ENCODE data around the gene TMEM14C. TPM values are rescaled to one million over a fixed set of nuclear protein-coding genes. Genes with fewer than 3 reads are reported as not detected.
"Not testable (repeated sequence)": the region's sequence is repeated elsewhere in the genome, so short reads cannot be mapped to it uniquely, and the experiment has no call there.

TMEM14C gene
- total RNA-seq, 2 donors from 2014 or later = 99.7 to 208 TPM

DNA sequence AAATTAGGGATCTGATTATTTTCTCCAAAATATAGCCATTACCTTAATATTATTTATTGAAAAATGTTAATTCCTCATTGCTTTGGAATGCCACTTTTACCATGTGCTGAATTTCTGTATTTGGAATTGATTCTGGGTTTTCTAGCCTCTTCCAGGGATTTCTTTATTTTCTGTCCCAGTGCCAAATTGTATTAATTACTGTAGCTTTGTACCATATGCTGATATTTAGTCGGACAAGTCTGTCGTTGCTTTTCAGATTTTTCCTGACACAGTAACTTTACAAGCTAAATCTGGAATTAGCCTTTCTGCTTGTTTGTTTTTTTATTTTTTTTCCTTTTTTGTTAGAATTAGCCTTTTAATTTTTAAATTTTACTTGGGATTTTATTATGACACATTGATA lies 13.9 kb downstream of the TMEM14C start:
- H3K36me3 ChIP-seq = no peaks in the 10 kb centered on the region
- H3K27ac ChIP-seq = no peak overlapping the region
- no peak overlapping the region for H3K4me3 ChIP-seq
- WGBS = 80% methylated on average over 2 of the region's 2 CpGs
- no peak for TF ChIP-seq POLR2AphosphoS5 (IDR thresholded peaks at IDR 0.05)
- intact Hi-C loops (cut with DNase I) = no loop called here
- no peaks in the 10 kb centered on the region for H3K4me1 ChIP-seq (replicated peaks)
- H3K9me3 ChIP-seq = no peaks in the 10 kb centered on the region
- H3K27me3 ChIP-seq (replicated peaks; ENCODE audit: insufficient read depth) = no peaks in the 10 kb centered on the region
- DNase-seq (ENCODE audit: low spot score) = no peak

- H3K4me1 ChIP-seq (replicated peaks) = no peaks in the 10 kb centered on the region
- H3K27me3 ChIP-seq (replicated peaks; ENCODE audit: insufficient read depth) = no peaks in the 10 kb centered on the region
- DNase-seq (ENCODE audit: low spot score) = no peak
- H3K9me3 ChIP-seq = no peaks in the 10 kb centered on the region
- no peaks in the 10 kb centered on the region for H3K36me3 ChIP-seq
- H3K27ac ChIP-seq = no peak overlapping the region
- H3K4me3 ChIP-seq = no peak overlapping the region
- TF ChIP-seq POLR2A (IDR thresholded peaks at IDR 0.05) = no peak
- no peak for TF ChIP-seq POLR2AphosphoS5 (IDR thresholded peaks at IDR 0.05)
- TF ChIP-seq CTCF (IDR thresholded peaks at IDR 0.05) = no peak
- intact Hi-C loops (cut with DNase I) = loop anchor here (10.0 kb wide), 1 partner anchor 225 kb away; no protein-coding TSS in a partner anchor
Measured at GRCh38 chr6:10740061-10740460, 17.2 kb downstream of the TMEM14C start.

GRCh38 chr6:10741643-10742042 lies 18.8 kb downstream of the TMEM14C start:
- H3K36me3 ChIP-seq; H3K4me1 ChIP-seq (replicated peaks); H3K9me3 ChIP-seq; H3K4me3 ChIP-seq; H3K27ac ChIP-seq; H3K27me3 ChIP-seq (replicated peaks; ENCODE audit: insufficient read depth); DNase-seq (ENCODE audit: low spot score): not testable (repeated sequence)
- intact Hi-C loops (cut with DNase I) = loop anchor here (10.0 kb wide), 1 partner anchor 227 kb away; no protein-coding TSS in a partner anchor
- 92% methylated on average over 4 of the region's 4 CpGs for WGBS

DNA sequence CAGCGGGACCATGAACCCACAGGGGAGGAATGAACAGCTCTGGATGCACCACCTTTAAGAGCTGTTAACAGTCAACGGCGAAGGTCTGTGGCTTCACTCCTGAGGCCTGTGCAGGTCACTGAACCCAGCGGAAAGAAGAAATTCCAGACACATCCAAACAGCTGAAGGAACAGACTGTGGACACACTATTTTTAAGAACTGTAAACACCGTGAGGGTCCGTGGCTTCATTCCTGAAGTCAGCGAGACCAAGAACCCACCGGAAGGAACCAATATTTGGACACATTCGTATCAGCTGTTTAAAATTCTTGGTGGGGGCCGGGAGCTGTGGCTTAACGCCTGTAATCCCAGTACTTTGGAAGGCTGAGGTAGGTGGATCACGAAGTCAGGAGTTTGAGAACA lies 19.4 kb downstream of the TMEM14C start:
- no peak for TF ChIP-seq POLR2A (IDR thresholded peaks at IDR 0.05)
- TF ChIP-seq POLR2AphosphoS5 (IDR thresholded peaks at IDR 0.05) = no peak
- no peak for TF ChIP-seq CTCF (IDR thresholded peaks at IDR 0.05)
- DNase-seq (ENCODE audit: low spot score) = no peak
- no peak overlapping the region for H3K27ac ChIP-seq
- no peak overlapping the region for H3K4me3 ChIP-seq
- no peaks in the 10 kb centered on the region for H3K36me3 ChIP-seq
- intact Hi-C loops (cut with DNase I) = loop anchor here (10.0 kb wide), 1 partner anchor 227 kb away; no protein-coding TSS in a partner anchor
- WGBS = 88% methylated on average over 12 of the region's 12 CpGs
- no peaks in the 10 kb centered on the region for H3K4me1 ChIP-seq (replicated peaks)
- no peaks in the 10 kb centered on the region for H3K27me3 ChIP-seq (replicated peaks; ENCODE audit: insufficient read depth)
- H3K9me3 ChIP-seq = no peaks in the 10 kb centered on the region

GRCh38 chr6:10743515-10743914 lies 20.6 kb downstream of the TMEM14C start:
- H3K27ac ChIP-seq = no peak overlapping the region
- 82% methylated on average over 6 of the region's 6 CpGs for WGBS
- intact Hi-C loops (cut with DNase I) = loop anchor here (10.0 kb wide), 1 partner anchor 229 kb away; no protein-coding TSS in a partner anchor
- no peaks in the 10 kb centered on the region for H3K27me3 ChIP-seq (replicated peaks; ENCODE audit: insufficient read depth)
- H3K9me3 ChIP-seq = no peaks in the 10 kb centered on the region
- no peak overlapping the region for H3K4me3 ChIP-seq
- DNase-seq (ENCODE audit: low spot score) = no peak
- no peak for TF ChIP-seq POLR2A (IDR thresholded peaks at IDR 0.05)
- no peak for TF ChIP-seq POLR2AphosphoS5 (IDR thresholded peaks at IDR 0.05)
- TF ChIP-seq CTCF (IDR thresholded peaks at IDR 0.05) = no peak
- H3K36me3 ChIP-seq = no peaks in the 10 kb centered on the region
- H3K4me1 ChIP-seq (replicated peaks) = no peaks in the 10 kb centered on the region

DNA sequence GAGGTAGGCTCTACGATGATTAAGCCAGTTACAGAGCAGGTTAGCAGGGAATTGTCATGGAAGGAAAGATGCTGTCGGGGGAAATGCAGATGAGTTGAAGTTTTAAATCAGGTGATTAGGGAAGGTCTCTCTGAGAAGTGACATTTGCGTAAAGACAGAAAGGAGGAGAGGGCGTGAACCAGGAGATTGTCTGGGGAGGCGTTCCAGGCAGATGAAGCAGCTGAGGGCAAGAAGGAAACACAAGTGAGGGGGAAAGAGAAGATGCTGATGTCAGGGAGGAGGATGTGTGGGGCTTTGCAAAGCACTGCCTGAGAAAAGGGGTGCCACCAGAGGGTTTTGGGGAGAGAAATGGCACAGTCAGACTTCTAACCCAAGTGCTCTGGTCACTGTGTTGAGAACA lies 22.2 kb downstream of the TMEM14C start:
- Histone ChIP-seq H3K27ac (no peak overlapping the region), H3K36me3 (no peaks in the 10 kb centered on the region), H3K4me1 (replicated peaks) (peaks cover 14% of the 10 kb centered on the region), H3K9me3 (no peaks in the 10 kb centered on the region), H3K27me3 (replicated peaks; ENCODE audit: insufficient read depth) (no peaks in the 10 kb centered on the region), H3K4me3 (no peak overlapping the region)
- no peak for DNase-seq (ENCODE audit: low spot score)
- TF ChIP-seq POLR2A (IDR thresholded peaks at IDR 0.05) = no peak
- TF ChIP-seq CTCF (IDR thresholded peaks at IDR 0.05) = no peak
- no peak for TF ChIP-seq POLR2AphosphoS5 (IDR thresholded peaks at IDR 0.05)
- intact Hi-C loops (cut with DNase I) = loop anchor here (10.0 kb wide), 1 partner anchor 230 kb away; no protein-coding TSS in a partner anchor
- WGBS = 82% methylated on average over 5 of the region's 5 CpGs

Data from prostate gland (tissue), 2 donors.